Pericardium fibroblast (primary cell): ENCODE measurements around the gene RYR2. TPM values are rescaled to one million over a fixed set of nuclear protein-coding genes. Genes with fewer than 3 reads are reported as not detected.

Experiments
- total RNA-seq: library from RNA; depleted of rRNA; stranded (reverse); fragments of >200 nt; gene quantifications from 2 replicates; pipeline ENCODE4 v1.2.3, GENCODE V29; 2015

The RYR2 gene
- total RNA-seq, result 0.09 and 1.2 TPM in 2 replicates

GRCh38 chr1:237041795-237042525, at the start of gene RYR2:
TSS of gene RYR2 (plus strand) at chr1:237042184. CDS start at chr1:237042522, 338 bp downstream.

GRCh38 chr1:237004116-237004515, 37.9 kb upstream of the RYR2 start, which contains the start of gene MT1HL1:
TSS of gene MT1HL1 (minus strand) at chr1:237004441. CDS start at chr1:237004372, 69 bp downstream.

Other genes with a start within 250 kb of the RYR2 start
- gene MTR, start 246.9 kb upstream of the RYR2 start, total RNA-seq, result 16.5 and 23.2 TPM in 2 replicates
- not detected in 2 replicates for gene MT1HL1, start 37.7 kb upstream of the RYR2 start, total RNA-seq